HepG2 (cell line): Measurements from ENCODE around the gene GPR183. TPM values are rescaled to one million over a fixed set of nuclear protein-coding genes. Genes with fewer than 3 reads are reported as not detected.

Experiments used
- CBX1 ChIP-seq: IDR thresholded peaks from one replicate; pipeline ENCODE4 v1.6.1; 2016; ENCODE audit warnings: antibody characterized with exemption, low read depth
- ETV6 ChIP-seq: sonication (generic); formaldehyde crosslinking; conservative IDR thresholded peaks from 2 replicates; pipeline ENCODE4 v1.4.0; 2020; ENCODE audit warnings: missing genetic modification reagents
- FOXK2 ChIP-seq: fragments of 450-650 bp; IDR thresholded peaks from 2 replicates; pipeline ENCODE4 v1.6.1; 2016
- HCFC1 ChIP-seq: fragments of 150-350 bp; IDR thresholded peaks from 2 replicates; pipeline ENCODE4 v1.6.1; 2014; ENCODE audit warnings: low read depth, low read length
- HNF4G ChIP-seq, 2 experiments: sonication (generic) in 1 of 2; formaldehyde crosslinking in 1 of 2; IDR thresholded peaks; 2 replicates each; pipeline versions ENCODE4 v1.4.0 to v1.6.1; 2011 to 2020; ENCODE audit warnings: borderline replicate concordance in 2 of 2, low read depth in 2 of 2, mild to moderate bottlenecking in 2 of 2, low read length in 1 of 2, missing genetic modification reagents in 1 of 2, moderate library complexity in 1 of 2
- HOXA3 ChIP-seq: sonication (generic); formaldehyde crosslinking; IDR thresholded peaks from 2 replicates; pipeline ENCODE4 v1.5.0; 2020; ENCODE audit warnings: missing genetic modification reagents
- KMT2B ChIP-seq: IDR thresholded peaks from 2 replicates; pipeline ENCODE4 v1.6.1; 2016; ENCODE audit warnings: missing genetic modification reagents, missing compliant biosample characterization
- NPAS2 ChIP-seq: sonication (generic); formaldehyde crosslinking; IDR thresholded peaks from 2 replicates; pipeline ENCODE4 v1.8.0; 2022; ENCODE audit warnings: mild to moderate bottlenecking, missing genetic modification reagents, borderline replicate concordance
- PCBP1 ChIP-seq: fragments of 200-400 bp; formaldehyde crosslinking; IDR thresholded peaks from 2 replicates; pipeline ENCODE4 v1.6.1; 2017; ENCODE audit warnings: mild to moderate bottlenecking, low read depth, low read length, borderline replicate concordance
- RAD21 ChIP-seq: fragments of 450-650 bp; formaldehyde crosslinking; IDR thresholded peaks from 2 replicates; pipeline ENCODE4 v1.5.0; 2020; ENCODE audit warnings: mild to moderate bottlenecking
- RXRB ChIP-seq: IDR thresholded peaks from 2 replicates; pipeline ENCODE4 v1.6.1; 2016; ENCODE audit warnings: borderline replicate concordance, missing genetic modification reagents, missing compliant biosample characterization
- SMARCC2 ChIP-seq: fragments of 450-650 bp; IDR thresholded peaks from 2 replicates; pipeline ENCODE4 v1.6.1; 2017; ENCODE audit warnings: antibody characterized with exemption, mild to moderate bottlenecking
- SP5 ChIP-seq: IDR thresholded peaks from 2 replicates; pipeline ENCODE4 v1.6.1; 2016; ENCODE audit warnings: low read depth, borderline replicate concordance
- STAT5B ChIP-seq: sonication (generic); formaldehyde crosslinking; IDR thresholded peaks from 2 replicates; pipeline ENCODE4 v1.4.0; 2020; ENCODE audit warnings: missing genetic modification reagents
- ZNF543 ChIP-seq: sonication (generic); formaldehyde crosslinking; IDR thresholded peaks from 2 replicates; pipeline ENCODE4 v1.4.0; 2020; ENCODE audit warnings: mild to moderate bottlenecking, missing genetic modification reagents
- ZNF644 ChIP-seq: IDR thresholded peaks from 2 replicates; pipeline ENCODE4 v1.6.1; 2016; ENCODE audit warnings: low read depth
- ZSCAN9 ChIP-seq: IDR thresholded peaks from 2 replicates; pipeline ENCODE4 v1.6.1; 2016; ENCODE audit warnings: borderline replicate concordance
- polyA plus RNA-seq, 8 experiments: library from polyadenylated mRNA; depleted of rRNA in 3 of 8; stranded (reverse) in 7 of 8; unstranded in 1 of 8; fragments of >200 nt; fragmentation: Illumina TruSeq in 4 of 8; extraction: Trizol in 4 of 8; gene quantifications; 2 replicates each; pipeline versions ENCODE4 v1.2.1 to v1.2.3, GENCODE V29; 2011 to 2016; ENCODE audit warnings: low read depth in 4 of 8, missing spikeins in 1 of 8, mixed read lengths in 1 of 8; ENCODE audit not compliant: insufficient read depth in 1 of 8
- total RNA-seq, 5 experiments: library from RNA; depleted of rRNA; stranded (reverse); fragments of >200 nt; fragmentation: Illumina TruSeq; extraction: Trizol; gene quantifications; 2 replicates each; pipeline ENCODE4 v1.2.3, GENCODE V29; 2016; ENCODE audit warnings: low read depth in 1 of 5
- TF ChIP-seq, protein P1 (sequence below): sonication (generic); formaldehyde crosslinking; IDR thresholded peaks from 2 replicates; pipeline ENCODE4 v1.5.0; 2020; ENCODE audit warnings: missing genetic modification reagents
- TF ChIP-seq, protein P2 (sequence below): IDR thresholded peaks from 2 replicates; pipeline ENCODE4 v1.6.1; 2016; ENCODE audit warnings: missing compliant biosample characterization, missing genetic modification reagents, borderline replicate concordance
- TF ChIP-seq, protein P3 (sequence below): sonication (generic); formaldehyde crosslinking; IDR thresholded peaks from 2 replicates; pipeline ENCODE4 v1.5.0; 2020; ENCODE audit warnings: mild to moderate bottlenecking, missing genetic modification reagents, moderate library complexity
- TF ChIP-seq, protein P4 (sequence below): sonication (generic); formaldehyde crosslinking; IDR thresholded peaks from 2 replicates; pipeline ENCODE4 v1.8.1; 2023; ENCODE audit warnings: mild to moderate bottlenecking, missing genetic modification reagents, borderline replicate concordance
- TF ChIP-seq, protein P5 (sequence below): sonication (generic); formaldehyde crosslinking; IDR thresholded peaks from 2 replicates; pipeline ENCODE4 v1.4.0; 2020; ENCODE audit warnings: mild to moderate bottlenecking, missing genetic modification reagents
- TF ChIP-seq, protein P6 (sequence below): sonication (generic); formaldehyde crosslinking; IDR thresholded peaks from 2 replicates; pipeline ENCODE4 v1.4.0; 2020; ENCODE audit warnings: missing genetic modification reagents

Gene GPR183
- total and polyA plus RNA-seq, 2 of the 13 experiments (the other 11 are each of a cell fraction or from before 2014, with no cell fraction given): not detected

DNA sequence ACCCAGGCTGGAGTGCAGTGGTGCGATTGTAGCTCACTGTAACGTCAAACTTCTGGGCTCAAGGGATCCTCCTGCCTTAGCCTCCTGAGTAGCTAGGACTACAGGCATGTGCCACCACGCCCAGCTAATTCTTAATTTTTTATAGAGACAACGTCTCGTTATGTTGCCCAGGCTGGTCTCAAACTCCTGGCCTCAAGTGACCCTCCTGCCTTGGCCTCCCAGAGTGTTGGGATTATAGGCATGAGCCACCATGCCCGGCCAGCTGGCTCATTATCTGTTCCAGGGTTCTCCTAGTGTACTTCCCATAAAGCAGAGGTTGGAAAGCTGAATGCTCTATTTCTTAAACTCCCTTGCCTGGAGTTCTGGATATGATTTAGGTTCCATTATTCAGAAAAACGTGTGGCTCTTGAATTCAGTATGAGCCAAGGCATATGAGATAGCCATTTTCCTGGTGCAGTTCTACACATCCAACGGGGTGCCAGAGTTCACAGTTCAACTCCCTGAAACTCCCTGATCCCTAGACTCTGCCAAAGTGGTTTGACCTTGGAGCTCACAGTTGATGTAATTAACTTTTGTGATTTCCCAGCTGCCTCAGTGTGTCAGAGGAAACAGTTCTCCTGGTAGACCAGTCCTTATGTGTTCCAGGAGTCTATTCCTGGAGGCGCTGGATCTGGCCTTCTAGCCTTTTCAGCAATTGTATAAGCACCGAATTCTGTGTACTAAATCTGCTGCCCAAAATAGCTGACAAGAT is 21.6 kb downstream of the GPR183 start (continued):
- TF ChIP-seq, protein P1, sequence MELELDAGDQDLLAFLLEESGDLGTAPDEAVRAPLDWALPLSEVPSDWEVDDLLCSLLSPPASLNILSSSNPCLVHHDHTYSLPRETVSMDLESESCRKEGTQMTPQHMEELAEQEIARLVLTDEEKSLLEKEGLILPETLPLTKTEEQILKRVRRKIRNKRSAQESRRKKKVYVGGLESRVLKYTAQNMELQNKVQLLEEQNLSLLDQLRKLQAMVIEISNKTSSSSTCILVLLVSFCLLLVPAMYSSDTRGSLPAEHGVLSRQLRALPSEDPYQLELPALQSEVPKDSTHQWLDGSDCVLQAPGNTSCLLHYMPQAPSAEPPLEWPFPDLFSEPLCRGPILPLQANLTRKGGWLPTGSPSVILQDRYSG (CRISPR knock-in tag): no peak
- TF ChIP-seq, protein P2, sequence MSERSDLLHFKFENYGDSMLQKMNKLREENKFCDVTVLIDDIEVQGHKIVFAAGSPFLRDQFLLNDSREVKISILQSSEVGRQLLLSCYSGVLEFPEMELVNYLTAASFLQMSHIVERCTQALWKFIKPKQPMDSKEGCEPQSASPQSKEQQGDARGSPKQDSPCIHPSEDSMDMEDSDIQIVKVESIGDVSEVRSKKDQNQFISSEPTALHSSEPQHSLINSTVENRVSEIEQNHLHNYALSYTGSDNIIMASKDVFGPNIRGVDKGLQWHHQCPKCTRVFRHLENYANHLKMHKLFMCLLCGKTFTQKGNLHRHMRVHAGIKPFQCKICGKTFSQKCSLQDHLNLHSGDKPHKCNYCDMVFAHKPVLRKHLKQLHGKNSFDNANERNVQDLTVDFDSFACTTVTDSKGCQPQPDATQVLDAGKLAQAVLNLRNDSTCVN (CRISPR knock-in tag): no peak
- TF ChIP-seq, protein P3, sequence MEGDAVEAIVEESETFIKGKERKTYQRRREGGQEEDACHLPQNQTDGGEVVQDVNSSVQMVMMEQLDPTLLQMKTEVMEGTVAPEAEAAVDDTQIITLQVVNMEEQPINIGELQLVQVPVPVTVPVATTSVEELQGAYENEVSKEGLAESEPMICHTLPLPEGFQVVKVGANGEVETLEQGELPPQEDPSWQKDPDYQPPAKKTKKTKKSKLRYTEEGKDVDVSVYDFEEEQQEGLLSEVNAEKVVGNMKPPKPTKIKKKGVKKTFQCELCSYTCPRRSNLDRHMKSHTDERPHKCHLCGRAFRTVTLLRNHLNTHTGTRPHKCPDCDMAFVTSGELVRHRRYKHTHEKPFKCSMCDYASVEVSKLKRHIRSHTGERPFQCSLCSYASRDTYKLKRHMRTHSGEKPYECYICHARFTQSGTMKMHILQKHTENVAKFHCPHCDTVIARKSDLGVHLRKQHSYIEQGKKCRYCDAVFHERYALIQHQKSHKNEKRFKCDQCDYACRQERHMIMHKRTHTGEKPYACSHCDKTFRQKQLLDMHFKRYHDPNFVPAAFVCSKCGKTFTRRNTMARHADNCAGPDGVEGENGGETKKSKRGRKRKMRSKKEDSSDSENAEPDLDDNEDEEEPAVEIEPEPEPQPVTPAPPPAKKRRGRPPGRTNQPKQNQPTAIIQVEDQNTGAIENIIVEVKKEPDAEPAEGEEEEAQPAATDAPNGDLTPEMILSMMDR (CRISPR knock-in tag): no peak
- TF ChIP-seq HOXA3 (CRISPR knock-in tag): no peak
- TF ChIP-seq, protein P4, sequence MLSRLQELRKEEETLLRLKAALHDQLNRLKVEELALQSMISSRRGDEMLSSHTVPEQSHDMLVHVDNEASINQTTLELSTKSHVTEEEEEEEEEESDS (CRISPR knock-in tag): no peak
- TF ChIP-seq KMT2B (CRISPR knock-in tag): no peak
- TF ChIP-seq PCBP1: no peak
- no peak for TF ChIP-seq SP5 (CRISPR knock-in tag)
- no peak for TF ChIP-seq STAT5B (CRISPR knock-in tag)
- no peak for TF ChIP-seq ETV6
- no peak for TF ChIP-seq ZNF543 (CRISPR knock-in tag)
- TF ChIP-seq NPAS2: no peak
- TF ChIP-seq HCFC1: no peak
- TF ChIP-seq ZSCAN9: no peak
- TF ChIP-seq, protein P5, sequence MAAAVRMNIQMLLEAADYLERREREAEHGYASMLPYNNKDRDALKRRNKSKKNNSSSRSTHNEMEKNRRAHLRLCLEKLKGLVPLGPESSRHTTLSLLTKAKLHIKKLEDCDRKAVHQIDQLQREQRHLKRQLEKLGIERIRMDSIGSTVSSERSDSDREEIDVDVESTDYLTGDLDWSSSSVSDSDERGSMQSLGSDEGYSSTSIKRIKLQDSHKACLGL (CRISPR knock-in tag): no peak
- peak; percentile 34; the same call in 1 of the 2 replicates for TF ChIP-seq RXRB
- TF ChIP-seq ZNF644 (CRISPR knock-in tag): peak; percentile 66; the same call in 1 of the 2 replicates
- TF ChIP-seq, protein P6, sequence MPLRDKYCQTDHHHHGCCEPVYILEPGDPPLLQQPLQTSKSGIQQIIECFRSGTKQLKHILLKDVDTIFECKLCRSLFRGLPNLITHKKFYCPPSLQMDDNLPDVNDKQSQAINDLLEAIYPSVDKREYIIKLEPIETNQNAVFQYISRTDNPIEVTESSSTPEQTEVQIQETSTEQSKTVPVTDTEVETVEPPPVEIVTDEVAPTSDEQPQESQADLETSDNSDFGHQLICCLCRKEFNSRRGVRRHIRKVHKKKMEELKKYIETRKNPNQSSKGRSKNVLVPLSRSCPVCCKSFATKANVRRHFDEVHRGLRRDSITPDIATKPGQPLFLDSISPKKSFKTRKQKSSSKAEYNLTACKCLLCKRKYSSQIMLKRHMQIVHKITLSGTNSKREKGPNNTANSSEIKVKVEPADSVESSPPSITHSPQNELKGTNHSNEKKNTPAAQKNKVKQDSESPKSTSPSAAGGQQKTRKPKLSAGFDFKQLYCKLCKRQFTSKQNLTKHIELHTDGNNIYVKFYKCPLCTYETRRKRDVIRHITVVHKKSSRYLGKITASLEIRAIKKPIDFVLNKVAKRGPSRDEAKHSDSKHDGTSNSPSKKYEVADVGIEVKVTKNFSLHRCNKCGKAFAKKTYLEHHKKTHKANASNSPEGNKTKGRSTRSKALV: no peak
- TF ChIP-seq FOXK2: no peak
- no peak for TF ChIP-seq RAD21 (CRISPR knock-in tag)
- peak; percentile 23; the same call in 1 of the 2 replicates for TF ChIP-seq HNF4G (IDR thresholded peaks at IDR 0.05; ENCODE audit: borderline replicate concordance, low read depth, low read length)
- TF ChIP-seq HNF4G (CRISPR knock-in tag; IDR thresholded peaks at IDR 0.05; ENCODE audit: borderline replicate concordance, low read depth): 0 out of 2 replicates have a peak, but pooled peaks have one; percentile 37
- no peak for TF ChIP-seq CBX1
- no peak for TF ChIP-seq SMARCC2
